ENCODE results near the gene FMOD.
"Not testable (repeated sequence)": the region's sequence is repeated elsewhere in the genome, so short reads cannot be mapped to it uniquely, and the experiment has no call there.

FMOD gene

DNA sequence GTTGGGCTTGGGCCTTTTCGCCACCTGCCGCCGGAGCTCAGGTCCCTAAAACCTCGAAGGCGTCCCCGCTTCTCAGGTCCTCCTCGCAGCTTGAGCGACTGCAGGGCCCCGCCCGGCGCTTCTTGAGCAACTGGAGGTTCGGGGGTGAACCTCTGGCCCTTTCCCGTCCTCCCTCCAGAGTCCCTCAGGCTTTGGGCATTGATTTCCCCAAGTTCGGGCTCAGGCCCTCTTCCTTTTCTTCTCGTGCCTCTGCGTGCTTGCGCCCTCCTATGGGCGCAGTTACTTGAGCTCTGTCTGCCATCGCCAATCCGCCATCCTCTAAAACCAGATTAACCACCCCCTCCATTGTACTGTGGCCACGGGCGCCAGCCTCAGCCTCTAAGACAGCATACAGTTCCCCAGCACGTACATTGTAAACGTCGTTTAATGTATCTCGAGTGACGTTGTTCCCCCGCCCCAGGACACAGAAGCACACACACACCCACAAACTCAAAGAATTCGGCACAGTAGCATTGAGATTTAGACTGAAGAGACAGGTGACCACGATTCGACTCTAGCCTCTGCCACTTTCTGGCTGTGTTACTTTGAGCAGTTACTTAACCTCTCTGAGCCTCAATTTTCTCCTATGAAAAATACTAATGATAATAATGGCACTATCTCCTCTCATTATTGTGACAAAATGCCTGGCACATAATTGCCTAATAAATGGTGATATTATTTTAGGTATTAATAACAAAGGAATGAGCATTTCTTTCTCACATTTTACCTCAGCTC is 23.1 kb downstream of the FMOD start:
- DNase-seq: peak in 9 of 10 donors; percentile 43 to 96 (median 66)
- intact Hi-C loops (cut with DNase I): loop anchor here (1.0 to 2.0 kb wide), 2 partner anchors 22 to 55 kb away; no protein-coding TSS in a partner anchor

DNA sequence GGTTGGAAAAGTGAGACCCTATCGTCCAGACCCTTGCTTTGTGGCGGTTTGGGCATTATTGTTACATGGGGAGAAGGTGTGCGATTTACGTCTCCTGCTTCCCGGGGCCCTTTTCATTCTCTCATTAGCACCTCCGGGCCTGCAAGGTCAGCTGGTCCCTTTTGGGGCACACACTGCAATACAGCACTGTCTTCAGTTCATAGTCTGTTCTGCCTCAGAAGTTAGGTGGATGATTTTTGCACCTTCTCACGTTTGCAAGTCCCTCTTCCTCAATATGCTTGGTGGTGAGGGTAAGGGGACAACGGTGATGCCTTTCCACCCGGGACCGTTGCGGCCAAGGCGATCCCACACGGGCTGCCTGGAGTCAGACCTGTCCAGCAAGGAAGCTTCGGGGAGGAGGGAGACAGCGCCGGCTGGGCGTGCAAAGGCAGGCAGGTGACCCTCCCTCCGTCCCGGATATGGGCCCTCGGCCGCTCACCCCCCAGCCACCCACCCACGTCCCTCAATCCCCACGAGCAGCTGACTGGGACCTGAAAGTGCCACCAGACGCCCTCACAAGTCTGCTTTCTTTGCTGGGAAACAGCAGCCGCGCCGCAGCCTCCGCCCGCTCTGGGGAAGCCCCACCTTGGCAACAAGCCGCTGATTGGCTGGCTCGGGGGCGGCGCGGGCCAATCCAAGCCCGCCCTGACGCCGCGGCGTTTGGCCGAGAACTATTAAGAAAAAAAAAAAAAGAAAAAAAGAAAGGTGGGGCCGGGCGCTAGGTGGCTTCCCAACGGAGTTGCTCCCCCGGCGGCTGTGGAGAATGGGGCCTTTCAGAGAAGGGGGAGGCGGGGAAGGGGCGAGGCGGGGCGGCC is 23.9 kb downstream of the FMOD start:
- peak; percentile 87 to 99 (median 94) for DNase-seq
- intact Hi-C loops (cut with DNase I): loop anchor here (1.0 kb wide), 1 partner anchor 21 kb away; no protein-coding TSS in a partner anchor

DNA sequence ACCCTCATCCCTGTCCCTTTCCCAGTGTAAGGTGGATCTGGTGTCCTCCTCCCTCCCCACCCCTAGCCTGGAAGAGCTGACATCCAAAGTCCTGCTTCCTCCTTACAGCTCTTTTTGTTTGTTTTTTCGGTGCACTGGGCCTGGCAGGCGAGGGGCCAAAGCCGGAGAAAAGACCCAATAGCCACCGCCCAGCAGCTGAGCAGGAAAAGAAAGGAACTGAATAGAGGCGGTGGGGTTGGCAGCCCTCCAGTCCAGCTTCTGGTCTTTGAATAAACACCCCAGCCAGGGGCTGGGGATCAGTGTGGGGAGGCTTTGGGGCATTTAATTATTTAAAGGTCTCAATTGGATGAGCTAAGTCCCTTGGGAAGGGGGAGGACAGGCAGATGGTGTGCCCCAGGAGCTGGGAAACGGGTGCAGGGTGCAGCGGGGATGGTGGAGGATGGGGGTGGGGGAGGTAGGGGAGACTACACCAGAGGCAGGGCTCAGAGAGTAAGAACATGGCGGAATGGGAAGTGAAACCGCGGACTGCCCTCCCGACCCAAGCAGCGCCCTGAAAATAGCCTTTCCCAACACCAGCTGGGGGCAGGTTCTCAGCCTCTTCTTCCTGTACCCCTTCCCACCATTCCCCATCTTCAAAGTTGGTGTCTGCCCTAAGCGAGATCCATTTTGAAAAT is 25.4 kb downstream of the FMOD start:
- intact Hi-C loops (cut with DNase I): no loop called here
- peak; percentile 53 to 92 (median 72) for DNase-seq

DNA sequence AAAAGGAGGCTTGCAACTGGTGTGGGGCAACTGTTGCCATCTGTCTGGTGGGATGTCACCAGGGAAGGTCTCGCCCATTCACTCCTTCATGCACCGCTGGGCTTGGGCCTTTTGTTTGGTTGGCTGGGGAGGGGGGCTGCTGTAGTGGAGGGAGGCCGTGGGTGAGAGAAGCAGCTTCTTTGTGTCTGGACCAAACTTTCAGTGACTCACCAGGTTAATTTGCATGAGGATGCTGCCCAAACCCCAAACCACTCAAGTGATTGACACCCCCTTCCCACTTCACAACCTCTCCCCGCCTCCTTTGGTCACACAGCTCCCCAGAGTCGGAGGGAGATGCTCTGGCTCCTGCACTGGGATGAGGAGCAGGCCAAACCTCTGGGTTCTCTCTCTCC is 25.9 kb downstream of the FMOD start:
- peak in 1 of 10 donors; percentile 14 for DNase-seq

DNA sequence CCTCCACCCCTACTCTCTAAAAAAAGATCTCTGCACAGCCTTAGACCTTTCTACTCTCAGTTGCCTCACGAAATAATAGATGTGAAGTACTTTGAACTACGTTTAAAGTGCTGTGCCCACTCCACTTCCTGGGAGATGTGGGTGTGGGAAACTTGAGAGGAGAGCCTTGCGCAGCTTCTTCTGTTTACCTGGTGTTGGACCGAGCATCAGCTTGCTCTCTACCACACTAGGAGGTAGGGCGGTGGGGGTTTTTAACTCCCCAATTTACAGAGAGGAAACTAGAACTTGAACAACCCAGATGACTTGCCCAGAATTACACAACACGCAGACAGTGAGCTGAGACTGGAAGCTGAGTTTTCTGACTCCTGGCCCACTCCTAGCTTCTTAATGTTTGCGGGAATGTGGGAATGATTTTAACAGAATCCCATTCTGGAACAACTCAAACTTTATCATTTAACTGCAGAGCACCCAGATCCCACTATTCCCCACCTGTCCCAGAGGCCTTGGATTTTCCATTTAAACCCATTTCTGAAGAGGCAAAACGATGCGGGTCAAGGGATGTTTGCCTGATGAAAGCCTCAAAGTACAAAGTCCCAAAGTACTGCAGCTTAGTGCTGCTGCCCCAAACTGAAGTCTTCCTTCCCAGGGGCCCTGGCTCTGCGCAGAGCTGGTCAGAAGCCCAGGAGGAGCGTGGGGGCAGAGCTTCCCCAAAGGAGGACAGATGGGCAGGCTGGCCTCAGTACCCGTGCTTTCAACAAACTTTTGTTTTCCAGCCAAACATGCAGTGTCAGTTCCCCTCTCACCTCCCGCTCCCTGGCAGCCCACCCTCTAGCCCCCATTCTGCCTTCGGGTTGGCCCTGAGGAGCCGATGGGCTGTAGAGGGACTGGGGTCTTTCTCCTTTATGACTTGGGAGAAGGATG is 26.6 kb downstream of the FMOD start:
- intact Hi-C loops (cut with DNase I): no loop called here

More for the DNA sequence above, 25.9 kb downstream of the FMOD start:
- intact Hi-C loops (cut with DNase I): no loop called here

DNA sequence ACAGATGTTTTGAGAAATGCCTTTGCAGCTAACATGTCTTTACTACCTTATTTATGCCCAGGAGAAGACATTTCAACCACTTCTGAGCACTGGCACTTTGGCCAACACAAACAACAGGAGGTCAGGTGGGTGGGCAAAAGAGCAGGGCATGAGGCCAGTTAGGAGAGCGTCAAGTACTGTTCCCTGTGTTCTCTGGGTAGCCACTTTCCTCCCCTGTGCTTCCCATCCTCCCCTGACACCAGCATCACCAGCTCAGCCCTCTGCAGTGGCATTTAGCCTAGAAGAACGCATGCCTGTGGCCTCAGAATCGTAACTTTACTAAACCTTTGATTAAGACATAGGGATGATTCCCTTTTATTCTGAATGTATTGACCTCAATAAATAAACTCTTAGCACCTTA is 27.3 kb downstream of the FMOD start:
- intact Hi-C loops (cut with DNase I): no loop called here
- no peak for DNase-seq

More for the DNA sequence above, 26.6 kb downstream of the FMOD start:
- peak in 2 of 10 donors; percentile 17 to 21 for DNase-seq

DNA sequence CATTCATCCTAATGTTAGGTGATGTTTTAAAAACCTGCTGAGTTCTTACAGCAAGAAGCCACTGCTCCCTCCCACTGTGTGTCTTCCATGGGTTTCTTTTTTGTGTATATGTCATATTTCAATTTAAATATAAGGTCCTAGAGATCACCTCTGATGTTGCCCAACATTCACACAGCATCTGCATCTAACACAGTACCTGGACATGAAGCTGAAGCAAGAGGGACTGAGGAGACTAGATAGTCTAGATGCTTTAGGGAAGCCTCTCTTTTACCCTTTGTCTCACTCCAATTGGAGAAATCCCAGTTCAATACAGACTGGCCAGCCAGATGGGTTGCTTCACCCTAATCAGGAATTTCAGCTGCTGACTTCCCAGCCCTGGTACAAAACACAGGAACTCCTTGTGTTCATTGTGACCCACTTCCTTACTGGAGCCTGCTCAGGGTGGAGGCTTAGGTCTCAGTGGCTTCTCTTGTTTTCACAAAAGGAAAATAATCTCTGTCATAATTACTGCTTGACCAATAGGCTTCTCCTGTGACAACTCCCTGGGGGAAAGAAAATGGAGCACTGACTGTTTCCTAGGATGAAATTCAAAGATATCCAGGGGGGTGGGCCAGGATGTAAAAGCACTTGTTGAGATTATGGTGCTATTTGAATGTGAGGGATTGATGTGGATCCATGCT is 28.3 kb downstream of the FMOD start:
- intact Hi-C loops (cut with DNase I): no loop called here
- DNase-seq: no peak

DNA sequence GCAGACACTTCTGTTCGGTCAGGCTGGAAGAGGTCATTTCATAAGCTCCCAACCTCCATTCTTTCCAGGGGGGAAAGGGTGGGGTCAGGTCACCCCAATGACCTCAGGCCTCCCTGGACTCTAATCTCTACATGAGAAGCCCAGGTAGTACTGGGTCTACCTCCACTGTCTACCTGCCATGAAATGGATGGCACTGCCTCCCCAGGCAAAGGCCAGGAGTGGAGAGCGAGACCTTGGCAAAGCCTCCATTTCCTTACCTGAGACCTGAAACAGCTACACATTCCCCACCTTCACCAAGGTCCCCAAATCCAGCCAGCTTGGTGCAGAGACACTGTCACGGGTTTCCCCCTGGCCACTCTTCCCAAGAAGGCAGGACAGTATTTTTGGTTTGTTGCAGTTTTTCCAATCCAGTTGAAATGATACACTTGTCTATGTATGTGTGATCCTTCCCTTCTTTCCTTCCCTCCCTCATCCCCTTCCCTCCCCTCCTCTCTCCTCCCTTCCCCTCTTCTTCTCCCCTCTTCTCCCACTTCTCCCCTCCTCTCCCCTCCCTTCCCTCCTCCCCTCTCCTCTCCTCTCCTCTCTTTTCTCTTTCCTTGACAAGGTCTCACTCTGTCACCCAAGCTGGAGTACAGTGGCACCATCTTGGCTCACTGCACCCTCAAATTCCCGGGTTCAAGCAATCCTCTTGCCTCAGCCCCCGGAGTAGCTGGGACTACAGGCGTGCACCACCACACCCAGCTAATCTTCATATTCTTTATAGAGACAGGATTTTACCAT is 29.5 kb downstream of the FMOD start:
- no peak for DNase-seq
- intact Hi-C loops (cut with DNase I): no loop called here

DNA sequence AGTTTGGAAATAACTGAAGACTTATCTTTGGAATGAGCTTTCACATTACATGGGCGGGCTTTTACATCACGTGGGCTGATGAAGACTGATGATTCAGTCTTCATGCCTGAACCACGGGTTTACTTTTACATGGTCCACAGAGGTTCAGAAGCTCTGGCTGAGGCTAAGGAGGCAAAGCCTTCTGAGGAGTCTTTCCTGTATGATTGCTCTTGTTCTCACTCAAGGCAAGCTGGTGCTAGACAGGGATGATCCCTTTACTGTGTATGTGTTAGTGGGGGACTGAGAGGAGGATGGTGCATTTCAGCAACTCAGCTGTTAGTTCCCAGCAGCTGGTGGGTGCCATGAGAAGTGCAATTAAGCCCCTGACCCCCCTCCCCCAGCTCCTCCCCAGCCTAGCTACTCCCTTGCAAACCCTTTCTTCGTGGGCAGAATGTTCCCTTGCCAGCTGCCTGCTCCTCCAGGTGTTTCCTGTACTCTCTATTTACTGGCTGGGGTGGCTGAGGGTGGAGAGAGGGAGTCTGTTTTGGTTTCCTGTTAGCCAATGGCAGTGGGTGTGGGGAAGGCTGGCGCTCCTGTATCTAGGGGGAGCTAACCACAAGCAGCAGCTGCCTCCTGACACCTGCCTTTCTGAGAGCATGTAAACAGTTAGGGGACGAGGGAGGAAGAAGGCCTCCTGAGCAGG is 30.2 kb downstream of the FMOD start:
- no peak for DNase-seq
- intact Hi-C loops (cut with DNase I): no loop called here

DNA sequence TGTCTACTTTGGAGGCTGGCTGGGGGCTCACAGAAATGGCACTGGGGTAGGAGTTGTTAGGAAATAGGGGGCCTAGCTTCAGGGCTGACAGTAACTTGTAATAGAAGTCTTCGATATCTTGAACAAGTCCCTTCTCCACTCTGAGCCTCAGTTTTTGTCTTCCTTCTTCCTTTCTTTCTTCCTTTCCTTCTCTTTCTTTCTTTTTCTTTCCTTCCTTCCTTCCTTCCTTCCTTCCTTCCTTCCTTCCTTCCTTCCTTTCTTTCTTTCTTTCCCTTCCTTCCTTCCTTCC is 32.7 kb downstream of the FMOD start:
- intact Hi-C loops (cut with DNase I): no loop called here
- no peak for DNase-seq

DNA sequence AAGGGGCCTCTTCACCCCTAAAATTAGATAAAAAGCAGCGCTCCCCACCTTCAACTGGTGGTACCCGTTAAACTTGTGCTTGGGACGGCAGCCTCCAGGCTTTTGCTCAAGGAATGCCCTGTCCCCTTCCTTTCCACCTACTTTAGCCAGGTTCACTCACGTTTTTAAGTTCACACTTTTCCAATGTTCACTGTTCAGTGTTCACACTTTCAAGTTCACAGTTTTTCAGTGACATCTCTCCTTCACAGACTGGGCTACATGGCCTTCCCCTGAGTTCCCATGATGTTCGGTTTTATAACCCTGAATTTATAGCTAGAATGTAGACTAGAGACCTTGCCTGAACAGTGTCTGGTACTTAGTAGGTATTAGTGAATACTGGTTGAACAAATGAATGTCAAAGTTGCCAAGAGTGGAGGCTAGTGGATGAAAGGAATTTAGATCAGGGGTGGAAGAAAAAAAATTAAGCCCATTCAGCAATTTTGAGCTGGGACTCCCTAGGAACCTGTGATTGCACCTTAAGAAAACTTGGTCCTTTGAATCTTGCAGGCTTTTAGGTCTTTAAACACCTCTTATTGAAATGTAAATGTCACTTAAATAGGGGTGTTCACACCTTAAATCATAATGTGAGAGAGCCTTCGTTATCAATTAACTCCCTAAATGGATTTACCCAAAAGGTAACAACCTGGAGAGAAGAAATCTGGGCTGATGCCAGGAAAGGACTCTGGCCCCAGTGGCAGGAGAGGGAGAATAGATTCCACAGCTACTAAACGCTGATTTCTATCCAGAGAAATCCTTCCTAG is 33.3 kb downstream of the FMOD start:
- intact Hi-C loops (cut with DNase I): no loop called here
- no peak for DNase-seq

DNA sequence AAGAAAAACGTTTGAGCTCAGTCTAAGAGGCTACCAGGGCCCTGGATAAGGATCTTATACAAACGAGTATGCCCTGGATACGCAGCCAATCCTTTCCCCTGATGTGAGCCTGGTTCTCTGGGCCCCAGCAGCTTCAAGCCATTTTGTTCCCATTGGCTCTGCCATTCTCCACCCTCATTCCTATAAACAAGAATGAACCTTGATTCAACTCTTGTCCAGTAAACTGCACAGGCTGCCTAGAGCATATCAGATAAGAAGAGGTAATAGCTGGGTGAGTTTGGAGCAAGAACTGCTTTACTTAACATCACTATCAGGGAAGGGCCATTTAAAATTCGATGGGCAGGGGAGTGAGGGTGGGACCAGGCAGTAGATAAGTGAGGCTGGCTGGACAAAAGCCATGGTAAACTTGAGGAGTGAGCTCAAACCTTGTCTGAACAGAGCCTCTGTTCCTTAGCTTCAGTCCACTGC is 34.3 kb downstream of the FMOD start:
- intact Hi-C loops (cut with DNase I): no loop called here

DNA sequence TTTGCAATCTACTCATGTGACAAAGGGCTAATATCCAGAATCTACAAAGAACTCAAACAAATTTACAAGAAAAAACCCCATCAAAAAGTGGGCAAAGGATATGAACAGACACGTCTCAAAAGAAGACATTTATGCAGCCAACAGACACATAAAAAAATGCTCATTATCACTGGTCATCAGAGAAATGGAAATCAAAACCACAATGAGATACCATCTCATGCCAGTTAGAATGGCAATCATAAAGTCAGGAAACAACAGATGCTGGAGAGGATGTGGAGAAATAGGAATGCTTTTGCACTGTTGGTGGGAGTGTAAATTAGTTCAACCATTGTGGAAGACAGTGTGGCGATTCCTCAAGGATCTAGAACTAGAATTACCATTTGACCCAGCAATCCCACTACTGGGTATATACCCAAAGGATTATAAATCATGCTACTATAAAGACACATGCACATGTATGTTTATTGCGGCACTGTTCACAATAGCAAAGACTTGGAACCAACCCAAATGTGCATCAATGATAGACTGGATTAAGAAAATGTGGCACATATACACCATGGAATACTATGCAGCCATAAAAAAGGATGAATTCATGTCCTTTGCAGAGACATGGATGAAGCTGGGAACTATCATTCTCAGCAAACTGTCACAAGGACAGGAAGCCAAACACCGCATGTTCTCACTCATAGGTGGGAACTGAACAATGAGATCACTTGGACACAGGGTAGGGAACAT is 36.7 kb downstream of the FMOD start:
- DNase-seq; intact Hi-C loops (cut with DNase I): not testable (repeated sequence)

More for the DNA sequence above, 34.3 kb downstream of the FMOD start:
- DNase-seq: no peak

DNA sequence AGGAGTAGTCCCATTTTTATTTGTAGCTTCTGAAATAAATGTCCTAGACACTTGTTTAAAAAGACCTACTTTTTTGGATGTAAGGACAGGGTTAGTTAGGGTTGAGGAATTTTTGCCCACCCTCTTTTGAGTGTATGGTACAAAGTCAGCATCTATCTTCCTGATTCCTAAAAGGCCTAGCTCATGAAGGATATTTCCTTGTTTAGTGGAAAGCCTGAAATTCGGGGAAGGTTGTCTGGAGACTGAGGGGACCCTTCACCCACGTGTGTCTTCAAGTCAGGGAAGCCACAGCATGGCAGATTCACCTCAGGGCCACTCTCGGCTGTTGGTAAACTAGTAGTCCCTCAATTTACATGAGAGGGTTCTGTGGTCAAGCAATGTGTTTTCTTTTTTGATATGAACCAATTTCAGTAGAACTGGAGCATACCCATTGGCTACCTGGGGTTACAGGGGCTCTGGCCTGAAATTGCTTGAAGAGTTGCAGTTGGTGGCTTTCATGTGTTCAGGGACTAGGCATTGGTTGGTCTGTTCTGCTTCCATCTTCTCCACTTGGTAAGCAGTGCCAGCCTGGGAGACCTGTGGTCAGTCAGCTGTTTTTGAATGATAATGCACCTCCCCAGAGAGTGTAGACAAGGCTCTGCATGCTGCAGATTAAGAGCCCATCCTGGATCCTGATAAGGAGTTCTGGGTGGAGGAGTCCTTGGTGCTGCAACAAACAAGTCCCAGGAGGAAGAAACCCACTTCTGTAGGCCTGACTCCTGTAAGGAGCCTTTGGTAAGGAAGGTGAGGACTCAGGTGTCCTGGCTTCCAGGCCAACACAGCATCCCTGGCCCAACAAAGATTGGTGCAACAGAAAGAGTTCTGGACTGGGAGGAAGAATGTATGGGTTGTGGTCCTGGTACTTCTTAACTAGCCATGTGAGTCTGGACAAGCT is 39.3 kb downstream of the FMOD start:
- intact Hi-C loops (cut with DNase I): no loop called here
- DNase-seq: peak in 1 of 10 donors; percentile 41

DNA sequence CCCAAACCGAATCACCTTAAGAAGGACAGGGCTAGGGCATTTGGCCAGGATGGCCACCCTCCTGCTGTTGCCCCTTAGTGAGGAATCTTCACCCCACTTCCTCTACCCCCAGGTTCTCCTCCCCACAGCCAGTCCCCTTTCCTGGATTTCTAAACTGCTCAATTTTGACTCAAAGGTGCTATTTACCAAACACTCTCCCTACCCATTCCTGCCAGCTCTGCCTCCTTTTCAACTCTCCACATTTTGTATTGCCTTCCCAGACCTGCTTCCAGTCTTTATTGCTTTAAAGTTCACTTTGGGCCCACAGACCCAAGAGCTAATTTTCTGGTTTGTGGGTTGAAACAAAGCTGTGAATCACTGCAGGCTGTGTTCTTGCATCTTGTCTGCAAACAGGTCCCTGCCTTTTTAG is 42.0 kb downstream of the FMOD start:
- intact Hi-C loops (cut with DNase I): no loop called here
- no peak for DNase-seq

Measured in posterior cingulate gyrus (tissue), 11 donors.